SK-N-SH treated with all-trans-retinoic acid at 6 μM for 48 hours (cell line): ENCODE results near the gene GLIS2.
A peak's percentile ranks its signal among the peaks of the same experiment; 100 is the strongest.

ENCODE experiments used
- ATAC-seq: fragments of 200-7000 bp; cut with Tn5 transposase; 3 replicates; pipeline ENCODE4 v1.9.1; 2020; ENCODE audit warnings: mild to moderate bottlenecking, moderate library complexity
- ARNTL ChIP-seq: fragments of 450-650 bp; formaldehyde crosslinking; IDR thresholded peaks from 2 replicates; pipeline ENCODE4 v1.5.0; 2020; ENCODE audit warnings: low read depth, mild to moderate bottlenecking, moderate library complexity, borderline replicate concordance
- CSDC2 ChIP-seq: fragments of 250-450 bp; sonication (Bioruptor Pico); IDR thresholded peaks from 2 replicates; pipeline ENCODE4 v1.5.0; 2020; ENCODE audit warnings: mild to moderate bottlenecking, moderate library complexity
- CSRNP3 ChIP-seq: fragments of 250-450 bp; sonication (Bioruptor Pico); IDR thresholded peaks from 2 replicates; pipeline ENCODE4 v1.5.1; 2021; ENCODE audit warnings: mild to moderate bottlenecking, moderate library complexity
- ESRRG ChIP-seq: fragments of 250-450 bp; sonication (Bioruptor Pico); IDR thresholded peaks from 2 replicates; pipeline ENCODE4 v1.6.1; 2021; ENCODE audit warnings: mild to moderate bottlenecking
- GLIS3 ChIP-seq: fragments of 250-450 bp; sonication (Bioruptor Pico); IDR thresholded peaks from 2 replicates; pipeline ENCODE4 v1.5.0; 2020; ENCODE audit warnings: mild to moderate bottlenecking, moderate library complexity
- ISL1 ChIP-seq: fragments of 250-450 bp; sonication (Bioruptor Pico); IDR thresholded peaks from 2 replicates; pipeline ENCODE4 v2.1.2; 2022; ENCODE audit warnings: mild to moderate bottlenecking, moderate library complexity
- PATZ1 ChIP-seq: fragments of 250-450 bp; sonication (Bioruptor Pico); IDR thresholded peaks from 2 replicates; pipeline ENCODE4 v1.8.0; 2020; ENCODE audit warnings: mild to moderate bottlenecking, moderate library complexity, borderline replicate concordance
- POU6F1 ChIP-seq: fragments of 250-450 bp; sonication (Bioruptor Pico); IDR thresholded peaks from 2 replicates; pipeline ENCODE4 v1.8.0; 2021; ENCODE audit warnings: low read depth, mild to moderate bottlenecking, moderate library complexity, borderline replicate concordance
- PPARA ChIP-seq: fragments of 250-450 bp; sonication (Bioruptor Pico); IDR thresholded peaks from 2 replicates; pipeline ENCODE4 v1.5.0; 2020; ENCODE audit warnings: mild to moderate bottlenecking, borderline replicate concordance
- RARB ChIP-seq: fragments of 250-450 bp; sonication (Bioruptor Pico); IDR thresholded peaks from 2 replicates; pipeline ENCODE4 v1.8.0; 2021; ENCODE audit warnings: mild to moderate bottlenecking, moderate library complexity
- TOX ChIP-seq: fragments of 250-450 bp; sonication (Bioruptor Pico); IDR thresholded peaks from 2 replicates; pipeline ENCODE4 v1.8.0; 2021; ENCODE audit warnings: mild to moderate bottlenecking, moderate library complexity, borderline replicate concordance
- TSHZ2 ChIP-seq: fragments of 250-450 bp; sonication (Bioruptor Pico); IDR thresholded peaks from 2 replicates; pipeline ENCODE4 v1.5.0; 2020; ENCODE audit warnings: mild to moderate bottlenecking, moderate library complexity
- ZC3H10 ChIP-seq: fragments of 250-450 bp; sonication (Bioruptor Pico); IDR thresholded peaks from 2 replicates; pipeline ENCODE4 v1.5.1; 2021; ENCODE audit warnings: mild to moderate bottlenecking, moderate library complexity
- ZFP30 ChIP-seq: fragments of 450-650 bp; formaldehyde crosslinking; IDR thresholded peaks from 2 replicates; pipeline ENCODE4 v1.5.0; 2022; ENCODE audit warnings: mild to moderate bottlenecking, moderate library complexity
- ZNF565 ChIP-seq: fragments of 450-650 bp; formaldehyde crosslinking; conservative IDR thresholded peaks from 2 replicates; pipeline ENCODE4 v1.5.0; 2020; ENCODE audit warnings: low read depth, mild to moderate bottlenecking, moderate library complexity
- ZNF70 ChIP-seq: fragments of 450-650 bp; formaldehyde crosslinking; IDR thresholded peaks from 2 replicates; pipeline ENCODE4 v1.5.0; 2020; ENCODE audit warnings: mild to moderate bottlenecking, moderate library complexity
- ZNF8 ChIP-seq: fragments of 450-650 bp; formaldehyde crosslinking; IDR thresholded peaks from 2 replicates; pipeline ENCODE4 v1.5.0; 2020; ENCODE audit warnings: mild to moderate bottlenecking, moderate library complexity

GLIS2 gene

DNA sequence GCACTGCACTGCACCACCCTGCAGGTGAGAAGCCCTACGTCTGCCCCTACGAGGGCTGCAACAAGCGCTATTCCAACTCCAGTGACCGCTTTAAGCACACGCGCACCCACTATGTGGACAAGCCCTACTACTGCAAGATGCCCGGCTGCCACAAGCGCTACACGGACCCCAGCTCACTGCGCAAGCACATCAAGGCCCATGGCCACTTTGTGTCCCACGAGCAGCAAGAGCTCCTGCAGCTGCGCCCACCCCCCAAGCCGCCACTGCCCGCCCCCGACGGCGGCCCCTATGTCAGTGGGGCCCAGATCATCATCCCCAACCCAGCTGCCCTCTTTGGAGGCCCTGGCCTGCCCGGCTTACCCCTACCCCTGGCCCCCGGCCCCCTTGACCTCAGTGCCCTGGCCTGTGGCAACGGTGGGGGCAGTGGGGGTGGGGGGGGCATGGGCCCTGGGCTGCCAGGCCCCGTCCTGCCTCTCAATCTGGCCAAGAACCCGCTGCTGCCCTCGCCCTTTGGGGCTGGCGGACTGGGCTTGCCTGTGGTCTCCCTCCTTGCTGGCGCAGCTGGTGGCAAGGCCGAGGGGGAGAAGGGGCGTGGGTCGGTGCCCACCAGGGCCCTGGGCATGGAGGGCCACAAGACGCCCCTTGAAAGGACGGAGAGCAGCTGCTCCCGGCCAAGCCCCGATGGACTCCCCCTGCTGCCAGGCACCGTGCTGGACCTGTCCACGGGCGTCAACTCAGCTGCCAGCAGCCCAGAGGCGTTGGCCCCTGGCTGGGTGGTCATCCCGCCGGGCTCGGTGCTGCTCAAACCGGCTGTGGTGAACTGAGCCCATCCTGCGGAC is 21.1 kb downstream of the GLIS2 start:
- no peak for ATAC-seq
- no peak for TF ChIP-seq ARNTL
- no peak for TF ChIP-seq ISL1 (CRISPR knock-in tag)
- no peak for TF ChIP-seq CSRNP3 (CRISPR knock-in tag)
- TF ChIP-seq POU6F1: no peak
- TF ChIP-seq PATZ1 (CRISPR knock-in tag): no peak
- TF ChIP-seq ZNF70 (CRISPR knock-in tag): no peak
- TF ChIP-seq PPARA (CRISPR knock-in tag): no peak
- TF ChIP-seq TOX: no peak

DNA sequence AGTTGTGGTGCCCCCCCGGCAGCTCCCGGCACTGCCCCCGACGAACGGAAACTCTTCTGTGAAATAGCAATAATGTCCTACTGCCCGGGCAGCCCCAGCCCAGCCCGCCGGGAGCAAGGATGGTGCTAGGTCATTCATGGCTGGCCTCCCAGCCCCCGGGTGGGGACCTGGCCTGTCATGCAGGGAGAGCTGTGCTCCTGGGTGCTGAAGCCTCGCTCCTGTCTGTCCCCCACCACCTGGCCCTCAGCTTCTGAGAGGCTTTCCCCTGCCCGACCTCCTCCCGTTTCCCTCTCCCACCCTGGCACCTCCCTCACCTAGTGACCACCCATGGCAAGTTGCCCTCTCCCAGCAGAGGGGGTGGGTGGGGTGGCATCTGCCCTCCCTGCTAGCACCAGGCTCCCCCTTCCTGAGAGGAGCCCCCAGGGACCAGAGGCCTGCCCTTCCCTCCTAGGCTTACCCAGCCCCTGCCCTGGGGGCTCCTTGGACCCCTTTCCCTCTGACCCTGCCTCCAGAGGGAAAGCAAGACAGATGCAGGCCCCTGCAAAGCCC is 21.7 kb downstream of the GLIS2 start:
- no peak for ATAC-seq
- TF ChIP-seq RARB (CRISPR knock-in tag) (no peak), PATZ1 (CRISPR knock-in tag) (no peak), PPARA (CRISPR knock-in tag) (no peak), GLIS3 (no peak), ISL1 (CRISPR knock-in tag) (no peak), ZNF565 (CRISPR knock-in tag) (no peak), ZC3H10 (CRISPR knock-in tag) (no peak), CSDC2 (no peak), TSHZ2 (CRISPR knock-in tag) (no peak), TOX (no peak)

- ATAC-seq: peak; percentile 3; the same call in 2 of the 3 replicates
- TF ChIP-seq POU6F1: no peak
- TF ChIP-seq ARNTL: no peak
- no peak for TF ChIP-seq ZNF8
- no peak for TF ChIP-seq PPARA (CRISPR knock-in tag)
- TF ChIP-seq ZNF70 (CRISPR knock-in tag): no peak
- TF ChIP-seq ZFP30 (CRISPR knock-in tag): no peak
- TF ChIP-seq CSRNP3 (CRISPR knock-in tag): no peak
- no peak for TF ChIP-seq TSHZ2 (CRISPR knock-in tag)
- TF ChIP-seq ESRRG (CRISPR knock-in tag): no peak
- TF ChIP-seq ZC3H10 (CRISPR knock-in tag): no peak
- no peak for TF ChIP-seq ZNF565 (CRISPR knock-in tag)
Measured at GRCh38 chr16:4338125-4338582, 22.3 kb downstream of the GLIS2 start.
